MCF 10A (cell line): Measurements from ENCODE around the gene MICALL2. TPM values are rescaled to one million over a fixed set of nuclear protein-coding genes. Genes with fewer than 3 reads are reported as not detected.

Experiments used
- BruUV-seq: library from RNA; stranded (reverse); fragments of 400-500 nt; replicated peaks from 2 replicates; lab custom pipeline; 2021; lab: Mats Ljungman, UMichigan
- CTCF ChIA-PET: fragments of 300-600 bp; sonication (Branson Sonifier 250); formaldehyde crosslinking; extraction: SDS; loops from one replicate; lab custom pipeline; 2021; ENCODE audit warnings: antibody characterized with exemption, inconsistent platforms; lab: Yijun Ruan, JAX
- POLR2A ChIA-PET: fragments of 300-600, 350-650 bp; sonication (Branson Sonifier 250); formaldehyde crosslinking; extraction: SDS; loops from one replicate; lab custom pipeline; 2020; ENCODE audit warnings: antibody characterized with exemption, inconsistent platforms; lab: Yijun Ruan, JAX
- DNase-seq: peaks from one replicate; pipeline ENCODE4 v3.0.0-alpha.2; 2018; ENCODE audit not compliant: unreplicated experiment
- H3K27ac Mint-ChIP-seq: one replicate; pipeline ENCODE4 v1.8.0; 2022; ENCODE audit warnings: mild to moderate bottlenecking, low read depth, mixed read lengths; ENCODE audit not compliant: unreplicated experiment
- H3K27me3 Mint-ChIP-seq: one replicate; pipeline ENCODE4 v1.8.0; 2022; ENCODE audit warnings: mixed read lengths; ENCODE audit not compliant: insufficient read depth, unreplicated experiment
- H3K36me3 Mint-ChIP-seq: one replicate; pipeline ENCODE4 v1.8.0; 2022; ENCODE audit warnings: mild to moderate bottlenecking, moderate library complexity, mixed read lengths; ENCODE audit not compliant: insufficient read depth, unreplicated experiment
- H3K4me1 Mint-ChIP-seq: one replicate; pipeline ENCODE4 v1.8.0; 2022; ENCODE audit warnings: mixed read lengths; ENCODE audit not compliant: insufficient read depth, unreplicated experiment
- H3K4me3 Mint-ChIP-seq: one replicate; pipeline ENCODE4 v1.8.0; 2022; ENCODE audit warnings: mild to moderate bottlenecking, moderate library complexity, mixed read lengths; ENCODE audit not compliant: unreplicated experiment
- H3K9me3 Mint-ChIP-seq: one replicate; pipeline ENCODE4 v1.8.0; 2022; ENCODE audit warnings: mixed read lengths; ENCODE audit not compliant: unreplicated experiment
- intact Hi-C: fragments of 100-400 bp; cut with micrococcal nuclease; formaldehyde crosslinking; loops from 2 replicates; pipeline ENCODE4 v1.14.1; 2022
- total RNA-seq: library from RNA; stranded (reverse); gene quantifications from 2 replicates; pipeline ENCODE4 v1.2.3, GENCODE V29; 2022
- TF ChIP-seq, protein P1 (sequence below): fragments of 200-600 bp; IDR thresholded peaks from one replicate; pipeline ENCODE4 v1.8.0; 2022; ENCODE audit warnings: antibody characterized with exemption, mild to moderate bottlenecking; ENCODE audit not compliant: unreplicated experiment

Gene MICALL2
- total RNA-seq, 1 experiment from 2014 or later = 15.8 TPM

- no TSS peak for BruUV-seq
- TF ChIP-seq, protein P1, sequence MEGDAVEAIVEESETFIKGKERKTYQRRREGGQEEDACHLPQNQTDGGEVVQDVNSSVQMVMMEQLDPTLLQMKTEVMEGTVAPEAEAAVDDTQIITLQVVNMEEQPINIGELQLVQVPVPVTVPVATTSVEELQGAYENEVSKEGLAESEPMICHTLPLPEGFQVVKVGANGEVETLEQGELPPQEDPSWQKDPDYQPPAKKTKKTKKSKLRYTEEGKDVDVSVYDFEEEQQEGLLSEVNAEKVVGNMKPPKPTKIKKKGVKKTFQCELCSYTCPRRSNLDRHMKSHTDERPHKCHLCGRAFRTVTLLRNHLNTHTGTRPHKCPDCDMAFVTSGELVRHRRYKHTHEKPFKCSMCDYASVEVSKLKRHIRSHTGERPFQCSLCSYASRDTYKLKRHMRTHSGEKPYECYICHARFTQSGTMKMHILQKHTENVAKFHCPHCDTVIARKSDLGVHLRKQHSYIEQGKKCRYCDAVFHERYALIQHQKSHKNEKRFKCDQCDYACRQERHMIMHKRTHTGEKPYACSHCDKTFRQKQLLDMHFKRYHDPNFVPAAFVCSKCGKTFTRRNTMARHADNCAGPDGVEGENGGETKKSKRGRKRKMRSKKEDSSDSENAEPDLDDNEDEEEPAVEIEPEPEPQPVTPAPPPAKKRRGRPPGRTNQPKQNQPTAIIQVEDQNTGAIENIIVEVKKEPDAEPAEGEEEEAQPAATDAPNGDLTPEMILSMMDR = no peak
- Mint-ChIP-seq H3K4me3 (no peak overlapping the region), H3K9me3 (no peaks in the 10 kb centered on the region), H3K27me3 (no peaks in the 10 kb centered on the region), H3K36me3 (peaks cover 18% of the 10 kb centered on the region), H3K4me1 (peaks cover 6% of the 10 kb centered on the region), H3K27ac (no peak overlapping the region)
- intact Hi-C loops = loop anchor here (5.0 kb wide), 1 partner anchor 41 kb away; no protein-coding TSS in a partner anchor
- ChIA-PET CTCF (interaction anchor here (0.8 to 4.1 kb wide), 3 partner anchors 27 to 238 kb away, joined by 3 to 25 read pairs (median 5); no protein-coding TSS in a partner anchor), POLR2A (no interaction called here)
- DNase-seq = no peak
Observed at GRCh38 chr7:1431226-1431625, 28.0 kb downstream of the MICALL2 start.

GRCh38 chr7:1430056-1430845 is 29.0 kb downstream of the MICALL2 start:
- peaks cover 12% of the 10 kb centered on the region for H3K36me3 Mint-ChIP-seq
- H3K27ac Mint-ChIP-seq = no peak overlapping the region
- no TSS peak for BruUV-seq
- ChIA-PET CTCF (interaction anchor here (0.8 to 4.1 kb wide), 3 partner anchors 28 to 237 kb away, joined by 3 to 25 read pairs (median 5); no protein-coding TSS in a partner anchor), POLR2A (no interaction called here)
- no peak for DNase-seq
- H3K4me1 Mint-ChIP-seq = peaks cover 6% of the 10 kb centered on the region
- TF ChIP-seq, protein P1 = no peak
- intact Hi-C loops = loop anchor here (5.0 kb wide), 1 partner anchor 42 kb away; no protein-coding TSS in a partner anchor
- no peak overlapping the region for H3K4me3 Mint-ChIP-seq
- H3K9me3 Mint-ChIP-seq = no peaks in the 10 kb centered on the region
- no peaks in the 10 kb centered on the region for H3K27me3 Mint-ChIP-seq

DNA sequence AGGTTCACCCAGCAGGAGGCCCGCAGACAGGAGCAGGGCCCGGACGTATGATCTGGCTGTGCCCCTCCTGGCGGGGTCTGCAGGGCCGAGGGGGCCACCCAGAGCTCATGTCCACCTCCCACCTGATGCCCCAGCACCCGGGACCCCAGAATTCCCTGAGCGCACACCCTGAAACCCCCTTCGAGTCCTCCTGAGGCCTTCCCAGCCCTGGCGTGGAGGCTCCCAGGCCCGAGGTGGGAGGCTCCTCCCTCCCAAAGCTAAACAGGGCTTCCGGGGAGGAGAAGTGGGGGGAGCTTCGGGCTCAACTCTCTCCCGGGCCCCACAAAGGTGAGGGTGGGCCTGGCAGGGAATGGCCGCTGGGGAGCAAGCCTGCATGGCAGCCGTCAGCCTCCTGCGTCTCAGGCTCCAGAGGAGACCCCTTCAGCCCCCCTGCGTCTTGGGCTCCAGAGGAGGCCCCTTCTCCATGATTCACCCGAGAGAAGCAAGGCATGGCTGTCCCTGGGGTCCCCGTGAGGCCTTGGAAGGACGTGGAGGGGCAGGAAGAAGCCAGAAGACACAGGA is 30.2 kb downstream of the MICALL2 start:
- intact Hi-C loops = no loop called here
- BruUV-seq = no TSS peak
- H3K4me3 Mint-ChIP-seq = no peak overlapping the region
- H3K27ac Mint-ChIP-seq = no peak overlapping the region
- POLR2A ChIA-PET = interaction anchor here (0.7 kb wide), 1 partner anchor 111 kb away, joined by 6 read pairs; no protein-coding TSS in a partner anchor
- CTCF ChIA-PET = interaction anchor here (0.7 kb wide), 1 partner anchor 10 kb away, joined by 3 read pairs; no protein-coding TSS in a partner anchor
- peaks cover 6% of the 10 kb centered on the region for H3K4me1 Mint-ChIP-seq
- no peak for DNase-seq
- TF ChIP-seq, protein P1 = no peak
- H3K27me3 Mint-ChIP-seq = peaks cover 9% of the 10 kb centered on the region
- no peaks in the 10 kb centered on the region for H3K9me3 Mint-ChIP-seq
- peaks cover 6% of the 10 kb centered on the region for H3K36me3 Mint-ChIP-seq

DNA sequence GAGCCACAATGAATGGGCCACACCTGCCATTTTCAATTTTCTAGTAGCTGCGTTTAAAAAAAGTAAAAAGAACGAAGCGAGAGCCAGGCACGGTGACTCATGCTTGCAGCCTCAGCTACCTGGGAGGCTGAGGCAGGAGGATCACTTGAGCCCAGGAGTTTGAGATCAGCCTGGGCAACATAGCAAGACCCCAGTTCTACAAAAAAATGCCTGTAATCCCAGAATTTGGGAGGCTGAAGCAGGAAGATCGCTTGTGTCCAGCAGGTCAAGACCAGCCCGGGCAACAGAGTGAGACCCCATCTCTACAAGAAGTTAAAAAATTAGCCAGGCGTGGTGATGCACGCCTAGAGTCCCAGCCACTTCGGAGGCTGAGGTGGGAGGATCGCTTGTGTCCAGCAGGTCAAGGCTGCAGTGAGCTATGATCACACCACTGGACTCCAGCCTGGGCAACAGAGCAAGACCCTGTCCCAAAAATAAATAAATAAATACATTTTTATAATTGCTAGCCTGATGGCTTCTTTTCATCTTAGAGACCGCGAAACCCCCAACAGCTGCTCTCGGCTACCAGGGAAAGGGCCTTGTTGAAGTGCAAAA is 32.1 kb downstream of the MICALL2 start:
- Mint-ChIP-seq H3K27ac (no peak overlapping the region), H3K27me3 (peaks cover 27% of the 10 kb centered on the region), H3K4me1 (peaks cover under 1% of the 10 kb centered on the region), H3K4me3 (no peak overlapping the region), H3K9me3 (no peaks in the 10 kb centered on the region), H3K36me3 (no peaks in the 10 kb centered on the region)
- ChIA-PET CTCF (interaction anchor here (0.5 to 1.3 kb wide), 3 partner anchors 14 to 32 kb away, joined by 3 to 4 read pairs (median 3); no protein-coding TSS in a partner anchor), POLR2A (no interaction called here)
- intact Hi-C loops = no loop called here
- TF ChIP-seq, protein P1 = no peak
- DNase-seq = no peak
- no TSS peak for BruUV-seq
